Epithelial cell of proximal tubule (primary cell): ENCODE data around the gene GSTP1. TPM values are rescaled to one million over a fixed set of nuclear protein-coding genes. Genes with fewer than 3 reads are reported as not detected.
"Not testable (repeated sequence)": the region's sequence is repeated elsewhere in the genome, so short reads cannot be mapped to it uniquely, and the experiment has no call there.

Experiments used
- DNase-seq: peaks from one replicate; pipeline ENCODE4 v3.0.0-alpha.2; 2011; ENCODE audit warnings: low read depth
- H3K4me3 ChIP-seq: 2 replicates; pipeline ENCODE4 v1.5.1; 2011; ENCODE audit warnings: low read depth, mild to moderate bottlenecking, low read length
- total RNA-seq: library from RNA; depleted of rRNA; stranded (reverse); fragments of >200 nt; gene quantifications from 2 replicates; pipeline ENCODE4 v1.2.3, GENCODE V29; 2015
- TF ChIP-seq, protein P1 (sequence below): conservative IDR thresholded peaks from 2 replicates; pipeline ENCODE4 v1.5.1; 2012; ENCODE audit warnings: low read depth, mild to moderate bottlenecking, low read length

GSTP1 gene
- total RNA-seq, 1 donor from 2014 or later, result 3,355 TPM

DNA sequence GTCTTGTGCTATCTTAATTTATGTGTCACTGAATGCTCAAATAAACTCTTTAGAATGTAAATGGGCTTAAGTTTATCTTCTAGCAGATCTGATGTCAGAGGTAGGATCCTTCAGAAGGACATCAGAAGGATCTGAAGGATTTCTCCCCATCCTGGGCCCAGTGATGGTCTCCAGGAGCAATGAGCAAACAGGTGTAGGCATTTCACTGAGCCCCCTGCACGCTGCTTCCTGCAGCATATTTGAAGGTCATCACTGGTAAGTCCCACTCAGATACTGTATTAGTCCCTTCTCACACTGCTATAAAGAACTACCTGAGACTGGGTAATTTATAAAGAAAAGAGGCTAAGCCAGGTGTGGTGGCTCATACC is 4.5 kb downstream of the GSTP1 start:
- TF ChIP-seq, protein P1, sequence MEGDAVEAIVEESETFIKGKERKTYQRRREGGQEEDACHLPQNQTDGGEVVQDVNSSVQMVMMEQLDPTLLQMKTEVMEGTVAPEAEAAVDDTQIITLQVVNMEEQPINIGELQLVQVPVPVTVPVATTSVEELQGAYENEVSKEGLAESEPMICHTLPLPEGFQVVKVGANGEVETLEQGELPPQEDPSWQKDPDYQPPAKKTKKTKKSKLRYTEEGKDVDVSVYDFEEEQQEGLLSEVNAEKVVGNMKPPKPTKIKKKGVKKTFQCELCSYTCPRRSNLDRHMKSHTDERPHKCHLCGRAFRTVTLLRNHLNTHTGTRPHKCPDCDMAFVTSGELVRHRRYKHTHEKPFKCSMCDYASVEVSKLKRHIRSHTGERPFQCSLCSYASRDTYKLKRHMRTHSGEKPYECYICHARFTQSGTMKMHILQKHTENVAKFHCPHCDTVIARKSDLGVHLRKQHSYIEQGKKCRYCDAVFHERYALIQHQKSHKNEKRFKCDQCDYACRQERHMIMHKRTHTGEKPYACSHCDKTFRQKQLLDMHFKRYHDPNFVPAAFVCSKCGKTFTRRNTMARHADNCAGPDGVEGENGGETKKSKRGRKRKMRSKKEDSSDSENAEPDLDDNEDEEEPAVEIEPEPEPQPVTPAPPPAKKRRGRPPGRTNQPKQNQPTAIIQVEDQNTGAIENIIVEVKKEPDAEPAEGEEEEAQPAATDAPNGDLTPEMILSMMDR, result no peak
- DNase-seq, result no peak
- no peak overlapping the region for H3K4me3 ChIP-seq

DNA sequence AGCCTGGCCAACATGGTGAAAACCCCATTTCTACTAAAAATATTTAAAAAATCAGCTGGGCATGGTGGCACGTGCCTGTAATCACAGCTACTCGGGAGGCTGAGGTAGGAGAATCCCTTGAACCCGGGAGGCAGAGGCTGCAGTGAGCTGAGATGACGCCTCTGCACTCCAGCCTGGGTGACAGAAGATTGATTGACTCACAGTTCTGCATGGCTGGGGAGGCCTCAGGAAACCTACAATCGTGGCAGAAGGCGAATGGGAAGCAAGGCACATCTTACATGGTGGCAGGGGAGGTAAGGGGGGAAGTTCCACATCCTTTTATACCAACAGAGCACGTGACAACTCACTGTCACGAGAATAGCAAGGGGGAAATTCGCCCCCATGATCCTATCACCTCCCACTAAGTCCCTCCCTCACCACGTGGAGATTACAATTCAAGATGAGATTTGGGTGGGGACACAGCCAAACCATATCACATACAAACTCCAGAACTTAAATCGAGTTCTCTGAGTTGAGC is 5.3 kb downstream of the GSTP1 start:
- DNase-seq, H3K4me3 ChIP-seq: not testable (repeated sequence)

DNA sequence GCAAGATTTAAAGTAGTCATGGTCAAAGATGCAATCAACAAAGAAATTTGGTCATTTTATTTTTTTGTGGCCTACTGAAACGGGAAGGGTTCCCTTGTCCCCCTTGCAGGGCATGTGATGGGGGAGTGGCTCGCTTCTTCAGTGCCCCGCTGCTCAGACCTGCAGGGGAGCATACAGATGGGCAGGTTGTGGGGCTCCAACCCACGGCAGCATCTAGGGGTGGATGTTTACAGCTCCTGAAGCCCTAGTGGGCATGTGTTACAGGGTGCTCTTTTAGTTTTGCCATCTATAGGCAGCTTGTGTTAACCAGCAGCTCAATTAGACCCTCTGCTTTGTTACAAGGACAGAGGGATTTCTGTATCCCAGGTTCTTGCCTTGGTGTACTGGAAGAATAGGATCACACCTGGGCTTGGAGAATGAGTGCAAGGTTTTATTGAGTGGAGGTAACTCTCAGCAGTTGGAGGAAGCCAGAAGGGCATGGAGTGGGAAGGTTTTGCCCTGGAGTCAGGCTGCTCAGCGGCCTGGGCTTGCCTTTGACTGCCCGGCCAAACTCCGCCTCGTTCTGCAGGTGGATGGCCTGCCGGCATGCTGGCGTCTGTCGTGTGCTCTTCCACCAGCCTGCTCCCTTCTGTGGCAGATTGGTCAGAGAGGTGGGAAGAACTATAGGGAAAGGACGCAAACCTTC is 9.4 kb downstream of the GSTP1 start:
- no peak for DNase-seq
- TF ChIP-seq, protein P1, result no peak

DNA sequence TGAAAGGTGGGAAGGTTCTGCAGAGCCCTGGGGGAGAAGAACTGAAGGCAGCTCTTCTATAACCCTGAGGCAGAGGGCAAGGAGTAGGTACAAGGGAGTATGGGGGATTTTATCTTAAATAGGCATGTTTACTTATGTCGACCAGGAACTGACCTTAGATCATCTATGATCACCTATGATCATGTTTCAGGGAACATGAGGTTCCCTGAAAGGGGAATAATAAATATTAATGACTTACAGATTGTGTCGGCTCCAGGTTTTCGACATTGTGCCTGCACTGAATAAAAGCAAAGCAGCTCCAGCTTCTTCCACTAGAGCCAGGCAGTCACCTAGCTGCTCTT is 9.9 kb downstream of the GSTP1 start:
- no peak for DNase-seq
- TF ChIP-seq, protein P1, result no peak
- H3K4me3 ChIP-seq, result no peak overlapping the region

More for the DNA sequence above, 9.4 kb downstream of the GSTP1 start:
- H3K4me3 ChIP-seq, result no peak overlapping the region

DNA sequence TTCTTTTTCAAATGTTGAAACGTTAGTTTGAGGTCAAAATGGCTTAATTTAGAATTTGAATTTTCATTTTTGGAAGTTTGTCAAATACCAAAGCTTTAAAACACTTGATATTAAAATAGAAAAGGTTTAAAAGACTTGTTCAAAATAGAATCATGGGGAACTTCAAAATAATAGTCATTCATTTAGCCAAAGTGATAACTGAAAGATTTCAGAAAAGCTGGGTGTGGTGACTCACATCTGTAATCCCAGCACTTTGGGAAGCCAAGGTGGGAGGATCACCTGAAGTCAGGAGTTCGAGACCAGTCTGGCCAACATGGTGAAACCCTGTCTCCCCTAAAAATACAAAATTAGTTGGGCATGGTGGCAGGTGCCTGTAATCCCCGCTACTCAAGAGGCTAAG is 10.9 kb downstream of the GSTP1 start:
- TF ChIP-seq, protein P1, result no peak
- H3K4me3 ChIP-seq, result no peak overlapping the region
- no peak for DNase-seq

DNA sequence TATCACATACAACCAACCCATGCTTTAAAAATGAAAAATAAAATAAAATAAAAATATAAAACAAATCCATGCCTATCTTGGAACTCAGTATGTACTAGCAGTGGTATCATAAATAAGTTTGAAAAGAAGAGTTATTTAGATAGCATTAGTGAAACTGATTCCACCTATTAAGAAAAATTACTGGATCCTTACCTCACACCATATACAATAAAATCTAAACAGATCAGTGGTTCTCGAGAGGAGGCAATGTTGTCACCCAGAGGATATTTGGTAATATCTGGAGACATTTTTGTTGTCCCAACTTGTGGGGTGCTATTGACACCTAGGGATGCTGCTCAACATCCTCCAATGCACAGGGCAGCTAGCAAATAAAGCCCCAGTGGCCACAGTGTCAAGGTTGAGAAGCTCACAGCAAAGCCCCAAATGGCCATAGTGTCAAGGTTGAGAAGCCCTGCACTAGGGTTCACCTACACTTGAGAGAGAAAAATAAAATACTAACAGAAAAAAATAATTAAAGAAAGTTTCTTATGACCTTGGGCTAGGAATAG is 13.2 kb downstream of the GSTP1 start:
- TF ChIP-seq, protein P1, result no peak
- no peak overlapping the region for H3K4me3 ChIP-seq
- DNase-seq, result no peak

DNA sequence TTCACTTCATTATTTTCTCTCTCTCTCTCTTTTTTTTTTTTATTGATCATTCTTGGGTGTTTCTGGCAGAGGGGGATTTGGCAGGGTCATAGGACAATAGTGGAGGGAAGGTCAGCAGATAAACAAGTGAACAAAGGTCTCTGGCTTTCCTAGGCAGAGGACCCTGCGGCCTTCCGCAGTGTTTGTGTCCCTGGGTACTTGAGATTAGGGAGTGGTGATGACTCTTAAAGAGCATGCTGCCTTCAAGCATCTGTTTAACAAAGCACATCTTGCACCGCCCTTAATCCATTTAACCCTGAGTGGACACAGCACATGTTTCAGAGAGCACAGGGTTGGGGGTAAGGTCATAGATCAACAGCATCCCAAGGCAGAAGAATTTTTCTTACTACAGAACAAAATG is 13.8 kb downstream of the GSTP1 start:
- not testable (repeated sequence) for DNase-seq, H3K4me3 ChIP-seq

DNA sequence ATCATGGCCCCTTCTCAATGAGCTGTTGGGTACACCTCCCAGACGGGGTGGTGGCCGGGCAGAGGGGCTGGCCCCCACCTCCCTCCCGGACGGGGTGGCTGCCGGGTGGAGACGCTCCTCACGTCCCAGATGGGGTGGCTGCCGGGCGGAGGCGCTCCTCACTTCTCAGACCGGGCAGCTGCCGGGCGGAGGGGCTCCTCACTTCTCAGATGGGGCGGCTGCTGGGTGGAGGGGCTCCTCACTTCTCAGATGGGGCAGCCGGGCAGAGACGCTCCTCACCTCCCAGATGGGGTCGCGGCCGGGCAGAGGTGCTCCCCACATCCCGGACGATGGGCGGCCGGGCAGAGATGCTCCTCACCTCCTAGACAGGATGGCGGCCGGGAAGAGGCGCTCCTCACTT is 14.4 kb downstream of the GSTP1 start:
- H3K4me3 ChIP-seq, DNase-seq: not testable (repeated sequence)

DNA sequence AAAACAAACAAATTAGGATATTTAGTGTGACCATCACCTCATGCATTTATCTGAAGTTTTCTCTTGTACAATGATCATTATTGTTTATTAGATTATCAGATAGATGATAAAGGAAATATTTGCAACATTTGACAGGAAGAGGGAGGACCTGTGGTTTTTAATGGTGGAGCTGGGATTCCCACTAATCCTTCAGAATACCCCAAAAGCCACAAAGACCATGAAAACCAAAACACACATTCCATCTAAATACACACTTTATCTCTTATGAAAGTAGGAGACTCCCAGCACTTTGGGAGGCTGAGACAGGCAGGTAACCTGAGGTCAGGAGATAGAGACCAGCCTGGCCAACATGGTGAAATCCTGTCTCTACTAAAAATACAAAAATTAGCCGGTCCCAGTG is 15.5 kb downstream of the GSTP1 start:
- H3K4me3 ChIP-seq, result no peak overlapping the region
- TF ChIP-seq, protein P1, result no peak
- no peak for DNase-seq
